Stimulated activated CD4-positive, alpha-beta T cell treated with anti-CD3 and anti-CD28 coated beads, Interleukin-12 subunit alpha, Interleukin-12 subunit beta, amount 100 ng/mL, for 48 hours (primary cell): ENCODE results near the gene CD101.
"Not testable (repeated sequence)": the region's sequence is repeated elsewhere in the genome, so short reads cannot be mapped to it uniquely, and the experiment has no call there.

Experiments
- DNase-seq, 3 donors: peaks; one replicate each; pipeline ENCODE4 v3.0.0-alpha.2; 2020; ENCODE audit warnings: low read depth in 2 of 3, low spot score in 1 of 3

Gene CD101, protein sequence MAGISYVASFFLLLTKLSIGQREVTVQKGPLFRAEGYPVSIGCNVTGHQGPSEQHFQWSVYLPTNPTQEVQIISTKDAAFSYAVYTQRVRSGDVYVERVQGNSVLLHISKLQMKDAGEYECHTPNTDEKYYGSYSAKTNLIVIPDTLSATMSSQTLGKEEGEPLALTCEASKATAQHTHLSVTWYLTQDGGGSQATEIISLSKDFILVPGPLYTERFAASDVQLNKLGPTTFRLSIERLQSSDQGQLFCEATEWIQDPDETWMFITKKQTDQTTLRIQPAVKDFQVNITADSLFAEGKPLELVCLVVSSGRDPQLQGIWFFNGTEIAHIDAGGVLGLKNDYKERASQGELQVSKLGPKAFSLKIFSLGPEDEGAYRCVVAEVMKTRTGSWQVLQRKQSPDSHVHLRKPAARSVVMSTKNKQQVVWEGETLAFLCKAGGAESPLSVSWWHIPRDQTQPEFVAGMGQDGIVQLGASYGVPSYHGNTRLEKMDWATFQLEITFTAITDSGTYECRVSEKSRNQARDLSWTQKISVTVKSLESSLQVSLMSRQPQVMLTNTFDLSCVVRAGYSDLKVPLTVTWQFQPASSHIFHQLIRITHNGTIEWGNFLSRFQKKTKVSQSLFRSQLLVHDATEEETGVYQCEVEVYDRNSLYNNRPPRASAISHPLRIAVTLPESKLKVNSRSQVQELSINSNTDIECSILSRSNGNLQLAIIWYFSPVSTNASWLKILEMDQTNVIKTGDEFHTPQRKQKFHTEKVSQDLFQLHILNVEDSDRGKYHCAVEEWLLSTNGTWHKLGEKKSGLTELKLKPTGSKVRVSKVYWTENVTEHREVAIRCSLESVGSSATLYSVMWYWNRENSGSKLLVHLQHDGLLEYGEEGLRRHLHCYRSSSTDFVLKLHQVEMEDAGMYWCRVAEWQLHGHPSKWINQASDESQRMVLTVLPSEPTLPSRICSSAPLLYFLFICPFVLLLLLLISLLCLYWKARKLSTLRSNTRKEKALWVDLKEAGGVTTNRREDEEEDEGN

DNA sequence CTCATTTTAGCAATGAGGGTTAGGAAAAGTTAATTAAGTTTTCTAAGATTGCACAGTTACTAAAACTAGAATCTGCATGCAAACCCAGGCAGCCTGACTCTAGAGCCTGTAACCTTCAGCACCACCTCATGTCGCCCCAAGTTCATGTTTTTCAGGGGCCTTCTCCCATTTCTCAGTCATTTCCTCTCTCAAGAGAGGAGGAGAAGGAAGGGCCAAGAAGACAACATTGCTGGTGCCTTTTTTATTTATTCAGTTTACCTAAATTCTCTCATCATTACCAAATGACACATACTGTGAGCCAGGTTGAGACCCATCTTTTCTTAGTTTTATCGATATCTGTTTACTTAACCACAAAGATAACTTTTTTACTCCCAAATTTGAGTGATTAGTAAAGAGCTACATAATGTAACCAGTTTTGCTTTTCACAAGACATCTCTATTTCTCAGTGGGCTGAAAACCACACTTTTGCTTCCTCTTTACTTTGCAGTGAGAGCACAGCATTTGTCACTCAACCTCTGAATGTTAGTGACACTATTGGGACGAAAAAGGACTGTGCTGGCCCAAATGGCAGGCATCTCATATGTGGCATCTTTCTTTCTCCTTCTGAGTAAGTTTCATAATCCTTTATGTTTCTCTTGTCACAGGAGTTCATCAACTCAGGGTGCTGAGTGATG lies at the start of gene CD101:
TSS of gene CD101 (plus strand) at position 507 of the 674 bp plus-strand sequence. CDS start at position 565, 58 bp downstream.
- DNase-seq, result peak in 2 of 3 donors; percentile 31 to 42

GRCh38 chr1:116952738-116953275 lies 48.8 kb upstream of the CD101 start:
- DNase-seq, result no peak

DNA sequence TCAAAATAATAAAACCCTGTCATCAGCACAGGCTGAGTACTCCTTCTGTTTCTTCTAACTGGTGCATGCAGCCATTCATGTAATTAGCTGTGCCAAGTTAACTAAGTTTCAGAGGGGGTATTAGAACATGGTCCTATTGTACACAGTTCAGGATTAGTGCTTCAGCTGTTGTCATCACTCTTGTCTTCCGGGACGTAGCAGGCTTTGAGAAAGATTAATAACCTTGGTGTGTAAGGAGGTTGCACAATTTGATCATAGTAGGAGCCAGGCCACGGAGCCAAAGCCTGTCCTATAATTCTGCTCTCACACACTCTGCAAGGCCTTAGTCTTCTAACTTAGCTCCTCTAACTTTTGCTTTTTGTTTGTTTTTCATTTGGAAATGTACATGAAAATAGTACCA lies 47.1 kb upstream of the CD101 start:
- no peak for DNase-seq

- DNase-seq, result no peak
Measured at GRCh38 chr1:116956378-116956777, 45.2 kb upstream of the CD101 start.

- no peak for DNase-seq
Measured at GRCh38 chr1:116957646-116958045, 43.9 kb upstream of the CD101 start.

GRCh38 chr1:116958110-116958509 lies 43.5 kb upstream of the CD101 start:
- DNase-seq, result no peak

- DNase-seq, result no peak
Measured at GRCh38 chr1:116958977-116959376, 42.6 kb upstream of the CD101 start.

DNA sequence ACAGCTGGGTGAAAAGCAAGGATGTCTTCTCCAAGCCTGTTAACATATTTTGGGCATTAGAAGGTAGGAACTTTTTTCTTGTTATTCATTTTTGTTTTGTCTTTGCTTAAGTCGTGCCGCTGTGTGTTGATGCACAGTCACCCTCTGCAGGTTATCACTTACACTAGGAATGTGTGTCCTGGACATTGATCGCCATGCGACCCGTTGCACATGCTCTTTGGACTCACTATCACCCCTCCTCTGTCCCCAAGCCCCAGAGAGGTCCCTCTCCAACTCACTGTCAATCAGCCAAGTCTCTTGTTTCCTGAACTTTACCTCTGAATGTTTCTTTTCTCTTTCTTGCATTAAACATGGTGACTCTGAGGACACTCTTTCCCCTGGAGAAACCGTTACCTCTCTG lies 40.0 kb upstream of the CD101 start:
- DNase-seq, result no peak

DNA sequence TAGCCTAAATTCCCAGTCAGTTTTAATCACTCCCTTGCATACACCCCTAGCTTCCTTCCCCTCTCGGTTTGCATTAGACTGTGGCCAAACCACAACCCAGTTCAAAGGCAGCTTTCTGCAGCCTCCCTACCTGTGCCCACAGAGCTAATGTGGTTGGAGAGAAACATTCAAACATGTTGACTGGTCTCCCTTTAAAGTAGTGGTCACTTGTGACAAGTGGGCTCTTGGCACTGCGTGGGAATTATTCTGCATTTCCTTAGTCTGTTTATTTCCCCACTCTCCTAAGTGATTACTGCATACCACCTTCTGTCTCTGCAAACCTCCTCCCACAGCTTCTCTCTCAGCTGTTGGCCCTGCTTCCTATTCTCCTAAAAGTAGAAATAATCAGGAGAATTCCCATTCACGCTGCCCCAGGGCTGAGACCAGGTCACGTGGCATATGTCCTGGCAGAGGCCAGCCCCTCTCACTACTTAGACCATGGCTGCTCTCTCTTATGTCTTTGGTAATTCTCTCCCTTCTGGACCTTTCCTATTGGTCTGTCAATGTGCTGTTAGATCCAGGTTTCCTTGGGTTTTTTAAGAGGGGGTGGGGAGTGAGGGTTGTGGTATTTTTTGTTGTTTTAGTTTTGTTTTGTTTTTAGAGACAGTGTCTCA lies 38.4 kb upstream of the CD101 start:
- DNase-seq, result no peak

DNA sequence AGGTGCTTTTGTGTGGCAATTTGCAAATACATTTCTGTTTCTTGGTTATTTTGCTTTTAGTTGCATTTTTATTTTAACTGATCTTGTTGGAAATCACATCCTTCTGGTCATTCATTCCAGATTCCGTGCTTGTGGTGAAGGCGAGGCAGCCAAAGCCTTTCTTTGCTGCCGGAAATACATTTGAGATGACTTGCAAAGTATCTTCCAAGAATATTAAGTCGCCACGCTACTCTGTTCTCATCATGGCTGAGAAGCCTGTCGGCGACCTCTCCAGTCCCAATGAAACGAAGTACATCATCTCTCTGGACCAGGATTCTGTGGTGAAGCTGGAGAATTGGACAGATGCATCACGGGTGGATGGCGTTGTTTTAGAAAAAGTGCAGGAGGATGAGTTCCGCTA lies 34.8 kb upstream of the CD101 start:
- DNase-seq, result no peak

- DNase-seq, result no peak
Measured at GRCh38 chr1:116968724-116969123, 32.8 kb upstream of the CD101 start.

DNA sequence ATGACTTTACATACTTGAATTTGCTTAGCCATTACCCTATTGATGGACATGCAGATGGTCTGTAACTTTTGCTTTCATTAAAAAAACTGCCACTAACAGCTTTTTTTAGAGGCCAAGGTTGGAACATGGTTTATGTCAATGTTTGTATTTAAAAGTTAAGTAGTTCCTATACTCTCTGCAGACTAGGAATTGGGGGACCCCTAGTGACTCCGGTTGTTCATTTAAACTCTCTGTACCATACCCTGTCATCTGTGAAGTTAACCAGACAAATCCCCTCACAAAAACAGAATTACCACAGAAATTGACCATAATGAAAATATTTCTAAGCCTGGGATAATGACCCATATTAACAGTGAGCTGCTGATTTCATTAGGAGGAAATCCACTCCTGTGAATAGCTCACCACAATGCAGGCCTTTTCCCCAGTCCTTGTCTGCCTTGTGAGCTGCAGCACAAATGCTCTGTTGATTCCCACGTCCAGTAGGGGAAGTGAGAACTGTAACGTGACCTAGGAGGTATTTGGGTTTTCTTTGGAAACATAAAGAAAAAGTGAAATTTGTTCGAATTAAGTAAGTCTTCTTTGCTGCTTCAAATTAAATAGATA lies 30.2 kb upstream of the CD101 start:
- no peak for DNase-seq

GRCh38 chr1:116971965-116972673 lies 29.4 kb upstream of the CD101 start:
- no peak for DNase-seq

- no peak for DNase-seq
Measured at GRCh38 chr1:116972674-116973030, 28.9 kb upstream of the CD101 start.

GRCh38 chr1:116980309-116980708 lies 21.3 kb upstream of the CD101 start:
- DNase-seq, result not testable (repeated sequence)

- no peak for DNase-seq
Measured at GRCh38 chr1:116981521-116982037, 20.0 kb upstream of the CD101 start.

GRCh38 chr1:116982319-116983004 lies 19.1 kb upstream of the CD101 start:
- DNase-seq, result no peak

DNA sequence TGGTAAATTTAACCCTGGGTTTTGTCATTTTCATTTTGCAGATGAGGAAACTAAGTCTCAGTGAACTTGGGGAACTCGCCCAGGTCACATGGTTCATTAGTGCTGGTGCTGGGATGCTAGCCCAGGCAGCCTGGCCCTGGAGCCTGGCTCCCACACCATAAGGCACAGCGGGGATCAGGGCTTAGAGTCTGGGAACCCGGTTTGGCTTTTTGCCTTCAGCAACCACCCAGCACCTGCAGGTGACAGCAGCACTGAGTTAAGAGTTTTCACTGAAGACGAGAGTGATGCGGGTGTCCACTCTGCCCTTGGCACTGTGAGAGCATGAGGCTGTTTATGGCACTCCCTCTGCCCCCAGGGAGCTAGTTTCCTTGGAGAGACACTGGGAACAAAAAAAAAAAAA lies 18.4 kb upstream of the CD101 start:
- no peak for DNase-seq

- DNase-seq, result no peak
Measured at GRCh38 chr1:116983678-116984077, 17.9 kb upstream of the CD101 start.
